K562 (cell line): Measurements from ENCODE around the gene BICD1. TPM values are rescaled to one million over a fixed set of nuclear protein-coding genes. Genes with fewer than 3 reads are reported as not detected.

ENCODE experiments used
- DDX20 ChIP-seq: fragments of 450-650 bp; IDR thresholded peaks from 2 replicates; pipeline ENCODE4 v1.6.1; 2016; ENCODE audit warnings: missing genetic modification characterization, low read depth, mild to moderate bottlenecking, missing compliant biosample characterization, moderate library complexity
- FOXJ3 ChIP-seq: sonication (generic); formaldehyde crosslinking; IDR thresholded peaks from 2 replicates; pipeline ENCODE4 v1.4.0; 2020; ENCODE audit warnings: mild to moderate bottlenecking, missing genetic modification reagents
- LEF1 ChIP-seq: fragments of 450-650 bp; IDR thresholded peaks from 2 replicates; pipeline ENCODE4 v1.6.1; 2016; ENCODE audit warnings: mild to moderate bottlenecking
- RB1 ChIP-seq: fragments of 450-650 bp; IDR thresholded peaks from 2 replicates; pipeline ENCODE4 v1.6.1; 2017; ENCODE audit warnings: low read depth, mild to moderate bottlenecking
- RNF2 ChIP-seq: sonication (generic); IDR thresholded peaks from 2 replicates; pipeline ENCODE4 v1.6.1; 2016
- SMARCE1 ChIP-seq: fragments of 450-650 bp; IDR thresholded peaks from 2 replicates; pipeline ENCODE4 v1.7.1; 2016; ENCODE audit warnings: mild to moderate bottlenecking
- TAF1 ChIP-seq: IDR thresholded peaks from 2 replicates; pipeline ENCODE4 v1.6.1; 2011; ENCODE audit warnings: mild to moderate bottlenecking, low read length, moderate library complexity; ENCODE audit not compliant: insufficient read depth, control insufficient read depth, severe bottlenecking; ENCODE audit errors: extremely low read depth
- U2AF1 ChIP-seq: fragments of 200-400 bp; formaldehyde crosslinking; optimal IDR thresholded peaks from 2 replicates; pipeline ENCODE3; 2017; ENCODE audit warnings: mild to moderate bottlenecking, low read depth, low read length, moderate library complexity
- ZBTB1 ChIP-seq: sonication (generic); formaldehyde crosslinking; IDR thresholded peaks from 2 replicates; pipeline ENCODE4 v1.8.1; 2023; ENCODE audit warnings: missing genetic modification reagents, low read depth, mild to moderate bottlenecking, borderline replicate concordance
- ZNF41 ChIP-seq: fragments of 250-450 bp; sonication (Bioruptor Pico); conservative IDR thresholded peaks from 2 replicates; pipeline ENCODE4 v1.4.0; 2020; ENCODE audit warnings: mild to moderate bottlenecking
- polyA plus RNA-seq, 8 experiments: library from polyadenylated mRNA; depleted of rRNA in 4 of 8; stranded (reverse) in 5 of 8; unstranded in 3 of 8; fragments of >200 nt; fragmentation: Nextera tagmentation in 2 of 8; fragmentation: Illumina TruSeq in 1 of 8; extraction: Ambion mirVana in 2 of 8; extraction: Trizol in 1 of 8; gene quantifications; 2 replicates each; pipeline versions ENCODE4 v1.2.1 to v1.2.3, GENCODE V29; 2011 to 2014; ENCODE audit warnings: inconsistent platforms in 1 of 8, missing spikeins in 1 of 8
- total RNA-seq, 7 experiments: library from RNA; depleted of rRNA in 6 of 7; stranded (reverse); fragments of >200 nt in 6 of 7; fragmentation: Illumina TruSeq in 2 of 7; extraction: Trizol in 2 of 7; gene quantifications; 2 replicates each; pipeline versions ENCODE4 v1.2.1 to v1.2.3, GENCODE V29; 2011 to 2021; ENCODE audit warnings: low replicate concordance in 1 of 7
- TF ChIP-seq, protein P1 (sequence below): fragments of 250-450 bp; sonication (Bioruptor Pico); IDR thresholded peaks from 2 replicates; pipeline ENCODE4 v1.5.0; 2022; ENCODE audit warnings: mild to moderate bottlenecking
- TF ChIP-seq, protein P2 (sequence below): sonication (generic); formaldehyde crosslinking; IDR thresholded peaks from 2 replicates; pipeline ENCODE4 v1.8.1; 2022; ENCODE audit warnings: missing genetic modification reagents

Gene BICD1
- total and polyA plus RNA-seq, 9 of the 15 experiments (the other 6 are each of a cell fraction or from before 2014, with no cell fraction given) = 3.5 to 21.1 (median 12.5) TPM

DNA sequence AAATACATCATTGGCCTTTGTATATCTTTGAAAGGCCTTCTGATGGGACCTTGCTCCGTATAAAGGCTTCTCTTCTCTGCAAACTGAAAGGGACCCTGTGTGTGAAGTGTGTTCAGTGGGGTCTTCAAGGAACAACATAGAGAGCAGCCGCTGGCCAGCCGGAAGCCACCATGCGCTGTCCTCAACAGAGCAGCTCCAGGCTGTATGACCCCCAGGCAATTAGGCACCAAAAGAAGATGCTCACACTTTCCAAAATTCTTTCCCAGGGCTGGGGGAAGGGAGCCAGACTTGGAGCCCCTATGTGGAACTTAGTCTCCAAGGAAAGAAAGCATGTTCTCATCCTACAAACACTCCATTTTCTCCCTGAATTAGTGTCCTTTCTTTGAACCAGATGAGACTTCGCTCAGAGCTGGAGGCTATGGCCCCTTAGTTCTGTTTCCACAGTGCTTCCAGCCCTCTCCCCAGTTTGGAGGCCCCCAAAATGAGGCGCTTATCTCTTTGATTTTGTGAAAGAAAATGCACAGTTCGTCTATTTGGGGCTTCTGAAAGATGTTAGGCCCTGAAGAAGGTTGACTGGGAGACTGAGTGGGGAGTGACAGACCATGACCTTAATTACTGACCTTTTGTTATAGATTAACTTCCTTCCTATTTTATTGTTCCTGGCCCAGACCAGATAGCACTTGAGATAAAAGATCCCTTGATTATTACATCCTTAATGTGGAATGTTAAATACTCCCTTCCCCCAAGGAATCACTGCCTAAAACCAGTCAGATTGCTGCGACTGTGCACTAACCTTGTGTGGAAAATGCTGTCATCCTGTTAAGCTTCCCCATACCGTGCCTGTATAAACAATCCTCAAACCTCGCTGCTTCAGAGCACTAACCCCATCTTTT is 164.4 kb downstream of the BICD1 start (continued):
- TF ChIP-seq, protein P1, sequence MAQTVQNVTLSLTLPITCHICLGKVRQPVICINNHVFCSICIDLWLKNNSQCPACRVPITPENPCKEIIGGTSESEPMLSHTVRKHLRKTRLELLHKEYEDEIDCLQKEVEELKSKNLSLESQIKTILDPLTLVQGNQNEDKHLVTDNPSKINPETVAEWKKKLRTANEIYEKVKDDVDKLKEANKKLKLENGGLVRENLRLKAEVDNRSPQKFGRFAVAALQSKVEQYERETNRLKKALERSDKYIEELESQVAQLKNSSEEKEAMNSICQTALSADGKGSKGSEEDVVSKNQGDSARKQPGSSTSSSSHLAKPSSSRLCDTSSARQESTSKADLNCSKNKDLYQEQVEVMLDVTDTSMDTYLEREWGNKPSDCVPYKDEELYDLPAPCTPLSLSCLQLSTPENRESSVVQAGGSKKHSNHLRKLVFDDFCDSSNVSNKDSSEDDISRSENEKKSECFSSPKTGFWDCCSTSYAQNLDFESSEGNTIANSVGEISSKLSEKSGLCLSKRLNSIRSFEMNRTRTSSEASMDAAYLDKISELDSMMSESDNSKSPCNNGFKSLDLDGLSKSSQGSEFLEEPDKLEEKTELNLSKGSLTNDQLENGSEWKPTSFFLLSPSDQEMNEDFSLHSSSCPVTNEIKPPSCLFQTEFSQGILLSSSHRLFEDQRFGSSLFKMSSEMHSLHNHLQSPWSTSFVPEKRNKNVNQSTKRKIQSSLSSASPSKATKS (CRISPR knock-in tag) = no peak
- no peak for TF ChIP-seq ZNF41 (CRISPR knock-in tag)
- no peak for TF ChIP-seq LEF1
- TF ChIP-seq FOXJ3 (CRISPR knock-in tag) = no peak
- no peak for TF ChIP-seq DDX20 (tag)
- TF ChIP-seq U2AF1 = no peak
- no peak for TF ChIP-seq ZBTB1 (CRISPR knock-in tag)
- no peak for TF ChIP-seq SMARCE1
- TF ChIP-seq RB1 = no peak
- TF ChIP-seq RNF2 = no peak
- TF ChIP-seq, protein P2, sequence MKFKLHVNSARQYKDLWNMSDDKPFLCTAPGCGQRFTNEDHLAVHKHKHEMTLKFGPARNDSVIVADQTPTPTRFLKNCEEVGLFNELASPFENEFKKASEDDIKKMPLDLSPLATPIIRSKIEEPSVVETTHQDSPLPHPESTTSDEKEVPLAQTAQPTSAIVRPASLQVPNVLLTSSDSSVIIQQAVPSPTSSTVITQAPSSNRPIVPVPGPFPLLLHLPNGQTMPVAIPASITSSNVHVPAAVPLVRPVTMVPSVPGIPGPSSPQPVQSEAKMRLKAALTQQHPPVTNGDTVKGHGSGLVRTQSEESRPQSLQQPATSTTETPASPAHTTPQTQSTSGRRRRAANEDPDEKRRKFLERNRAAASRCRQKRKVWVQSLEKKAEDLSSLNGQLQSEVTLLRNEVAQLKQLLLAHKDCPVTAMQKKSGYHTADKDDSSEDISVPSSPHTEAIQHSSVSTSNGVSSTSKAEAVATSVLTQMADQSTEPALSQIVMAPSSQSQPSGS (CRISPR knock-in tag) = no peak
- no peak for TF ChIP-seq TAF1
